Keratinocyte (primary cell): Measurements from ENCODE around the gene SLC39A11. TPM values are rescaled to one million over a fixed set of nuclear protein-coding genes. Genes with fewer than 3 reads are reported as not detected.

Source experiments
- DNase-seq: peaks from one replicate; pipeline ENCODE4 v3.0.0-alpha.2; 2011; ENCODE audit warnings: low read depth, missing footprints, low spot score
- FAIRE-seq: peaks from 2 replicates; lab custom pipeline; 2011; peaks lifted over from hg19 to GRCh38; lab: Jason Lieb, UNC
- H2AFZ ChIP-seq: 2 replicates; pipeline ENCODE4 v1.6.0; 2012; ENCODE audit warnings: low read length, control low read depth, inconsistent platforms; ENCODE audit not compliant: control insufficient read depth
- H3K27ac ChIP-seq: 2 replicates; pipeline ENCODE4 v1.5.1; 2011; ENCODE audit warnings: low read length; ENCODE audit not compliant: control insufficient read depth, insufficient read depth
- H3K27me3 ChIP-seq: 3 replicates; pipeline ENCODE4 v1.6.0; 2011; ENCODE audit warnings: low read length; ENCODE audit not compliant: control insufficient read depth, insufficient read depth; ENCODE audit errors: extremely low read depth
- H3K36me3 ChIP-seq, 2 experiments: 2 replicates in 1 of 2; 3 replicates in 1 of 2; pipeline ENCODE4 v1.5.1; 2011; ENCODE audit warnings: low read length in 2 of 2, mild to moderate bottlenecking in 1 of 2; ENCODE audit not compliant: control insufficient read depth in 2 of 2, insufficient read depth in 2 of 2; ENCODE audit errors: extremely low read depth in 1 of 2
- H3K4me1 ChIP-seq: 3 replicates; pipeline ENCODE4 v1.5.1; 2011; ENCODE audit warnings: low read length; ENCODE audit not compliant: control insufficient read depth, insufficient read depth; ENCODE audit errors: extremely low read depth
- H3K4me2 ChIP-seq: 3 replicates; pipeline ENCODE4 v1.6.0; 2011; ENCODE audit warnings: low read depth, low read length; ENCODE audit not compliant: control insufficient read depth, insufficient read depth; ENCODE audit errors: extremely low read depth
- H3K4me3 ChIP-seq, 3 experiments: fragments of 200-600 bp in 1 of 3; sonication (generic) in 1 of 3; 2 replicates in 2 of 3; 3 replicates in 1 of 3; pipeline ENCODE4 v1.5.1; 2011 to 2016; ENCODE audit warnings: low read length in 3 of 3, mild to moderate bottlenecking in 3 of 3, control low read depth in 2 of 3, inconsistent platforms in 1 of 3, low read depth in 1 of 3, mixed read lengths in 1 of 3, mixed run types in 1 of 3, moderate library complexity in 1 of 3; ENCODE audit not compliant: control insufficient read depth in 2 of 3, insufficient read depth in 2 of 3; ENCODE audit errors: extremely low read depth in 1 of 3
- H3K79me2 ChIP-seq: 2 replicates; pipeline ENCODE4 v1.6.0; 2012; ENCODE audit warnings: low read length; ENCODE audit not compliant: control insufficient read depth, insufficient read depth
- H3K9ac ChIP-seq: 3 replicates; pipeline ENCODE4 v1.6.0; 2011; ENCODE audit warnings: low read length; ENCODE audit not compliant: control insufficient read depth, insufficient read depth; ENCODE audit errors: extremely low read depth
- H3K9me1 ChIP-seq: 3 replicates; pipeline ENCODE4 v1.6.0; 2011; ENCODE audit warnings: low read length; ENCODE audit not compliant: control insufficient read depth, insufficient read depth; ENCODE audit errors: extremely low read depth
- H3K9me3 ChIP-seq: 2 replicates; pipeline ENCODE4 v1.5.1; 2012; ENCODE audit warnings: low read depth, low read length; ENCODE audit not compliant: control insufficient read depth
- H4K20me1 ChIP-seq: 3 replicates; pipeline ENCODE4 v1.6.0; 2011; ENCODE audit warnings: low read length; ENCODE audit not compliant: control insufficient read depth, insufficient read depth; ENCODE audit errors: extremely low read depth
- EZH2 ChIP-seq: IDR thresholded peaks from one replicate; pipeline ENCODE4 v1.6.1; 2012; ENCODE audit warnings: inconsistent platforms, mild to moderate bottlenecking, low read length, moderate library complexity
- dilution Hi-C: fragments of 300-500 bp; cut with MboI; formaldehyde crosslinking; loops from one replicate; pipeline ENCODE4 v1.7.0; 2020; ENCODE audit warnings: low sequenced_read_pairs; ENCODE audit not compliant: extremely low pct_ligation_motif_present
- polyA plus RNA-seq, 5 experiments: library from polyadenylated mRNA; depleted of rRNA in 3 of 5; stranded (reverse) in 3 of 5; stranded (forward) in 1 of 5; unstranded in 1 of 5; fragments of >200 nt; gene quantifications; 1 replicate in 1 of 5; 2 replicates in 3 of 5; 3 replicates in 1 of 5; pipeline versions ENCODE4 v1.2.1 to v1.2.3, GENCODE V29; 2011 to 2012; ENCODE audit warnings: missing spikeins in 2 of 5, low read depth in 1 of 5, low replicate concordance in 1 of 5
- TF ChIP-seq, protein P1 (sequence below), 3 experiments: IDR thresholded peaks in 1 of 3; conservative IDR thresholded peaks in 1 of 3; optimal IDR thresholded peaks in 1 of 3; 2 replicates in 2 of 3; 3 replicates in 1 of 3; pipeline versions ENCODE3 to v1.5.1; 2011; ENCODE audit warnings: low read length in 3 of 3, mild to moderate bottlenecking in 3 of 3, moderate library complexity in 2 of 3, control low read depth in 1 of 3, inconsistent platforms in 1 of 3; ENCODE audit not compliant: insufficient read depth in 2 of 3; ENCODE audit errors: extremely low read depth in 1 of 3

SLC39A11 gene
- polyA plus RNA-seq, 1 donor (not counting 4 experiments of a cell fraction or from before 2014, with no cell fraction given) = 11.5 TPM

DNA sequence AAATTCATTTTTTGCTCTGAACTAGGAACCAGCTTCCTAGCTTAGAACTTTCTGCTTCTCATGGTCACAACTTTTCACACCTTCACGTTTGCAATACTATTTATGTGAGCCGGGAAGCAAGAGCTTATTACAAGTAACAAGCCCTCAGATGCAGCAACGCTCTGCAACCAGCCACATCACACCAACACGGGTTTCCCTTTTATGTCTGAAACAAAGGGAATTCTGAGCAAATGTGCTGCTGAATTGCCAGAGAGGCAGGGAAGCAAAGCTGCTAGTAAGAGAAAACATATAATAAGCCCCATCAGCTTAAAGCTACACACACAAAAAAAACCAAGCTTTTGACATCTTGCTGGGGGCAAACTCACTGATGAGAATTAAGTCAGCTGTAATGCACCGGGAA is 122.2 kb downstream of the SLC39A11 start:
- no peak for FAIRE-seq
- no peak overlapping the region for H3K4me2 ChIP-seq

DNA sequence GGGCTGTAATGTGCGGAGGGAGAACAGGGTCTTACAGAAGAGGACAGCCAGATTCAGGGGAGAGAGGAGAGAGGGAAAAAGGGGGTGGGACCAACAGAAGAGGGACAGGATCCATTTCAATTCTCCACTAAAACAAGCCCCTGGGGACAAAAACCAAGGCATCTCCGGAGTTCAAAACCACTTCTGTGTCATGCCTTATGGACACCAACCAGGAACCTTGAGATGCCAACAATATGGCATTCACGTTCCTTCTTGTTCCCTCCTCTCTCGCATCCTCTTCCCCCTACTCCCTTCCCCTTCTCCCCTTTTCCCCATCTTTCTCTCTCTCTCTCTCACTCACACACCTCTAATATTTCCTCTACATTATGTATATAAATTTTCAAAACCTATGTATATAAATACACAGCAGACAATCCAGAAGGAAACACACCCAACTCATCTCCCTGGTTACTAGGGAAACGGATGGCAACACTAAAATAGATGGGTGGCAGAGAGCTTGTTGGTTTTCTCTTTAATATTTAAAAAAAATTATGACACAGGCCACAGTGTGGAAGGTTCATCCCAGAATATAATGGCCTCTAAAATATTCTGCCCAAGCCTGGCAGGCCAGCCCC is 123.1 kb downstream of the SLC39A11 start:
- DNase-seq = no peak
- no peaks in the 10 kb centered on the region for H3K4me1 ChIP-seq
- H3K4me2 ChIP-seq = no peak overlapping the region
- TF ChIP-seq EZH2 = no peak
- TF ChIP-seq, protein P1, sequence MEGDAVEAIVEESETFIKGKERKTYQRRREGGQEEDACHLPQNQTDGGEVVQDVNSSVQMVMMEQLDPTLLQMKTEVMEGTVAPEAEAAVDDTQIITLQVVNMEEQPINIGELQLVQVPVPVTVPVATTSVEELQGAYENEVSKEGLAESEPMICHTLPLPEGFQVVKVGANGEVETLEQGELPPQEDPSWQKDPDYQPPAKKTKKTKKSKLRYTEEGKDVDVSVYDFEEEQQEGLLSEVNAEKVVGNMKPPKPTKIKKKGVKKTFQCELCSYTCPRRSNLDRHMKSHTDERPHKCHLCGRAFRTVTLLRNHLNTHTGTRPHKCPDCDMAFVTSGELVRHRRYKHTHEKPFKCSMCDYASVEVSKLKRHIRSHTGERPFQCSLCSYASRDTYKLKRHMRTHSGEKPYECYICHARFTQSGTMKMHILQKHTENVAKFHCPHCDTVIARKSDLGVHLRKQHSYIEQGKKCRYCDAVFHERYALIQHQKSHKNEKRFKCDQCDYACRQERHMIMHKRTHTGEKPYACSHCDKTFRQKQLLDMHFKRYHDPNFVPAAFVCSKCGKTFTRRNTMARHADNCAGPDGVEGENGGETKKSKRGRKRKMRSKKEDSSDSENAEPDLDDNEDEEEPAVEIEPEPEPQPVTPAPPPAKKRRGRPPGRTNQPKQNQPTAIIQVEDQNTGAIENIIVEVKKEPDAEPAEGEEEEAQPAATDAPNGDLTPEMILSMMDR (optimal IDR thresholded peaks at IDR 0.05 in 1 of 3, IDR thresholded peaks at IDR 0.05 in 1 of 3, conservative IDR thresholded peaks at IDR 0.05 in 1 of 3; ENCODE audit: extremely low read depth in 1 of 3, insufficient read depth in 2 of 3, low read length in 3 of 3) = no peak
- no peak overlapping the region for H2AFZ ChIP-seq
- H3K9me1 ChIP-seq = no peaks in the 10 kb centered on the region
- no peaks in the 10 kb centered on the region for H3K36me3 ChIP-seq
- H3K9me3 ChIP-seq = no peaks in the 10 kb centered on the region
- no peak for FAIRE-seq
- H3K27me3 ChIP-seq = no peaks in the 10 kb centered on the region
- no peak overlapping the region for H3K9ac ChIP-seq
- H4K20me1 ChIP-seq = peaks cover 3% of the 10 kb centered on the region
- dilution Hi-C loops = no loop called here
- H3K79me2 ChIP-seq = no peaks in the 10 kb centered on the region
- no peak overlapping the region for H3K27ac ChIP-seq
- no peak overlapping the region for H3K4me3 ChIP-seq

More for the DNA sequence above, 122.2 kb downstream of the SLC39A11 start:
- Histone ChIP-seq H3K27ac (no peak overlapping the region), H3K9me3 (no peaks in the 10 kb centered on the region), H3K4me3 (no peak overlapping the region), H3K36me3 (no peaks in the 10 kb centered on the region), H3K9me1 (no peaks in the 10 kb centered on the region), H3K4me1 (no peaks in the 10 kb centered on the region), H4K20me1 (peaks cover 3% of the 10 kb centered on the region), H3K79me2 (no peaks in the 10 kb centered on the region), H3K27me3 (no peaks in the 10 kb centered on the region), H2AFZ (no peak overlapping the region), H3K9ac (no peak overlapping the region)
- TF ChIP-seq EZH2 = no peak
- TF ChIP-seq, protein P1 (optimal IDR thresholded peaks at IDR 0.05 in 1 of 3, IDR thresholded peaks at IDR 0.05 in 1 of 3, conservative IDR thresholded peaks at IDR 0.05 in 1 of 3; ENCODE audit: extremely low read depth in 1 of 3, insufficient read depth in 2 of 3, low read length in 3 of 3) = no peak
- dilution Hi-C loops = no loop called here
- no peak for DNase-seq
